Ramos (cell line): ENCODE measurements around the gene MICALL2.

Source experiments
- in situ Hi-C: fragments of 300-500 bp; cut with MboI; formaldehyde crosslinking; loops from one replicate; pipeline ENCODE4 v1.14.3; 2022; ENCODE audit warnings: low sequenced_read_pairs; ENCODE audit not compliant: unreplicated experiment

Gene MICALL2

DNA sequence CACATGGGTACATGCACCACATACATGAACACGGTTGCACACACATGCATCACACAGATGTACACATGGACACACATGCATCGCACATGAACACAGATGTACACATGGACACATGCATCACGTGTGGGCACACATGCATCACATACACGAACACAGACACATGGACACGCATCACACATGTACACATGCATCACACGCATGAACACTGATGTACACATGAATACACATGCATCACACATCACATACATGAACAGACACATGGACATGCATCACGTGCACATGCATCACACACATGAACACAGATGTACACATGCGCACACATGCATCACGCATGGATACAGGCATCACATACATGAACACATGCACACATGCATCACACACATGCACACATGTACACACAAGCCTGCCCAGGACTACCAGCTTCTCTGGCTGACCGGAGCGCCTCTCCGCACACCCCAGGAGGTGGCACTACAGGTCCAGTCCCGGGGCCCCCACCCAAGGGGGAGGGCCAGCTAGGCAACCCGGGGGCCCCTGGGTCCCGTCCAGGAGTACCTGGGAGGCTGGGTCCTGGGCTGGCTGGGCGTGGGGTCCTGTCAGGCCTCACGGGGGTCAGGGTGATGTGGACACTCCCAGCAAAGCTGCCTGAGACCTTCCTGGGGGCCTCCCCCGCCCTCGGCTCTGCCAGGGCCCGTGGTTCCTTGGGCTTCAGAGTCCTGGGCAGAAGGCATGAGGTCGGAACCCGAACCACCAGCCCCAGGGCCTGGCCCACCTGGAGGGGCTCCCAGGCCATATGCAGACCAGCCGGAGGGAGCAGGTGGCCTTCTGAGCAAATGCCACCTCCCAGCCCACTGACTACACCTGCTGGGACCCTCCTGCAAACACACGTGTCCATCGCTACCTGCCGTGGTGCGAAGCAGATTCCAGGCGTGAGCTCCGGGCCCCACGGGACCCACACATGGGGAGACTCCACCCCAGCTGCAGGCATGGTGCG lies 19.6 kb downstream of the MICALL2 start:
- in situ Hi-C loops, result no loop called here

DNA sequence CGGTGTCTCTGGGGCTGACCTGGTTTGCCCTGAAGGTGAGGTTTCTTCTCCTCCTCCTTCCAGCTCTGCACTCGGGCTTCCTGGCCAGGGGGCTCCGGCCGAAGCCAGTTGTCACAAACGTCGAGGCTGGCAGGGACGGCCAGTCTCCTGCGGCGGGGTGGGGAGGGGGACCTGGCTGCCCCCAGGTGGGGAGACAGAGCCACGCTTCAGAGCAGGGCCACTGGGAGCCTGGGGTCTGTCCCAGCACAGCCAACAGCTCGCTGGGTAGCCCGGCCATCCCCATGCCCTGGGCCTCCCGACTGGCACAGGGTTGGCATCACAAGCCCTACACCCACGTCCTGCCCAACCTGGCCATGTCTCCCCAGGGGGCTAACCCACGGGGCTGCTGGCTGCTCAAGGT lies 20.4 kb downstream of the MICALL2 start:
- in situ Hi-C loops, result no loop called here

DNA sequence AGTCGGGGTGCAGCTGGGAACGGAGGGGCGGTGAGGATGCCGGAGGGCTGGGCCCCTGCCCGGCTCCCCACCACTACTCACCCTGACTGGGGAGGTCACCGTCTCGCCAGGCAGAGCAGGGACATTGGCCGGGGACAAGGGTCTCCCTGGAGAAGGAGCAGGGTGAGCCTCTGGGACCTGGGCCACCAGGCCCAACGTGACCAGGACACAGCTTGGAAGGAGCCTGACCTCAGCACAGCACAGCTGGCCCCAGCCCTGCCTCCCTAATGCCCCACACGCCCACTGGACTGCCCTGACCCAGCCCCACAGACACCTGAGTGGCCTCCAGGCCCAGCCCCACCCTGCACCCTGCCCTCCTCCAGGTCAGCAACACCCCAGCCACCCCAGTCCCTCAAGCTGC lies 21.1 kb downstream of the MICALL2 start:
- in situ Hi-C loops, result no loop called here

DNA sequence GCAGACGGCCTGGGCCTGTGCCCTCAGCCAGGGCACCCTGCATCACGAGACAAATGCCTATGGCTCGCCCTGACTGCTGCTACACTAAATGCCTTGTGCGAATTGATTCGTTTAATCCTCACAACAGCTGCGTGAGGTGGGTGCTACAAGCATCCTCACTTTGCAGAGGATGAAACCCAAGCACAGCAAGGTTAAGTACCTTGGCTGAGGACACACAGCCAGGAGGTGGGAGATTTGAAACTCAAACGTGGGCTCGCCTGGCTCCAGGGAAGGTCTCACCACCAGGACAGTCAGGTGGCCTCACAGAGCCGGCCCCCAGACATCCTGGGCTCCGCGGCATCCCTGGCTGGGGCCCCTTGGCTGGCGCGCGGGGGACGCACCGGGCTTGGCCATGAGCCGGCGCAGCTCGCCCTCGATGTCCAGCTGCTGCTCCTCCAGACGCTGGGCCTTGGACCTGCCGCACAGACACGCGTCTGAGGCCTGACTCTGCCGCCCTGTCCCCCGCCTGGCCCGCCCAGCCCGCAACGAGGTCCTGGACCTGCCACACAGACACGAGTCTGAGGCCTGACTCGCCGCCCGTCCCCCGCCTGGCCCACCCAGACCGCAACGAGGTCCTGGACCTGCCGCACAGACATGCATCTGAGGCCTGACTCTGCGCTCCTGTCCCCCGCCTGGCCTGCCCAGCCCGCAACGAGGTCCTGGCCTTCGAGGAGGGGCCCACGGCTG lies 22.0 kb downstream of the MICALL2 start:
- in situ Hi-C loops, result no loop called here

DNA sequence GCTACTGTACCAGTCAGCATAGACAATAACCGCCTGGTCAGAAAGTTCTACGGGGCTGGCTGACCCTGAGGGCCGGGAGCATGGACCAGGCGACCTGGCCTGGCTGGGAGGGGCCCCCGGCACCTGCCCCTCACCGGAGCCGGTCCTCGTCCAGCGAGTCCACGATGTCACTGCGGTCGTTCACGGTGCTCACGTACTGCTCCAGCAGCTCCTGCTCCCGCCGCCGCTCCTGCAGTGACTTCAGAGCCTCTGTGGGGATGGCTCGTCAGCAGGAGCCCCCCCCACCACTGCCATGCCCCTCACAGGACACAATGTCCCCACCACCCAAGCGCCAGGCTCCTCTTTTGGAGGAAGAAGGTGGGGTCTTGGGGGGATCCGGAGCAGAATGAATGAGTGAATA lies 22.7 kb downstream of the MICALL2 start:
- in situ Hi-C loops, result no loop called here

DNA sequence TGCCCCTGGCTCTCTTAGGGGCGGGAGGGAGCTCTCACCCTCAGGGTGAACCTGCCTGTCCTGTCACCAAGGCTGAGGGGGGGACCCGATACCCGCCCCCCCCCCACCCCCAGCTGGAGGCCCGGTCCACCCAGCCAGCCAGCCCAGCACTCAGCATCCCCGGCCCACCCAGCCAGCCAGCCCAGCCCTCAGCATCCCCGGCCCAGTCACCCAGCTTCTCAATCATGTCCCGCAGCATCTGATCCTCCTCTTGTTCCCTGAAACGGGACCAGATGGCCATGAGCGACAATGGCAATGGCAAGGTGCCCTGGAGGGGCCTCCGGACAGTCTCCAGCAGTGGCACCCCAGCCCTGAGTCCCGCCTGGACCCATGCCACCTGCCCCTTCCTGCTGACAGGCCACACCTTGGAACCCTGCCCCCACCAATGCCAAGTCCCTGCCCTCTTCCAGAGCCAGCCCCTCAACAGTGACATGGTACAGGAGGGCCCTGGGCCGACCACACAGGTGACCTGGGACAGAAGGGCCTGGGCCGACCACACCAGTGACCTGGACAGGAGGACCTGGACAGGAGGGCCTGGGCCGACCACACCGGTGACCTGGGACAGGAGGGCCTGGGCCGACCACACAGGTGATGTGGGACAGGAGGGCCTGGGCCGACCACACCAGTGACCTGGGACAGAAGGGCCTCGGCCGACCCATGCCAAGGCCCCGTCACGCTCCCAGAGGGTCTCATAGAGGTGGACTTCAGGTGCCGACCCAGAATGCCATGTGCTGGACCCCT lies 24.2 kb downstream of the MICALL2 start:
- in situ Hi-C loops, result no loop called here

DNA sequence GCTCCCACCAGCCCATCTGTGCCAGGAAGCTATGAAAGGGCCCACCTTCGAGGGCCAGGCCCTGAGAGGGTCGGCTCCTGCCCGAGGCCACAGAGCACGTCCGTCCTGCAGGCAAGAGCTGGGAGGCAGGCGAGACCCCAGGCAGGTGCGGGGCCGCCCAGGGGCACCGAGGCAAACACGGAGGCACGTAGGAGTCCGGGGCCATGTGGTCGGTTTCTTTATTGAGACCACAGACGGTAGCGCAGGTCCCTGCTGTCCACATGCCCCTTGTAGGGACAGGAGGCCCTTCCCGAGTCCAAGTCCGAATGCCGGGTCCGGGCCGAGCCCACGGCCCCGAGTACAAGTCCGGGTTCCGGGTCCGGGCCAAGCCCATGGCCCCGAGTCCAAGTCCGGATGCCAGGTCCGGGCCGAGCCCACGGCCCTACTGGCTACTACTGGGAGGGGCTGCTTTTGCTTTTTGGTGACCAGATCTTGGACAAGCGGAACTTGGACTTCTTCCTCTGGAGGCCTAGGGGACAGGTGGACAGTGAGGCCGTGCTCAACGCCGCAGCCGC lies 25.0 kb downstream of the MICALL2 start:
- in situ Hi-C loops, result no loop called here

DNA sequence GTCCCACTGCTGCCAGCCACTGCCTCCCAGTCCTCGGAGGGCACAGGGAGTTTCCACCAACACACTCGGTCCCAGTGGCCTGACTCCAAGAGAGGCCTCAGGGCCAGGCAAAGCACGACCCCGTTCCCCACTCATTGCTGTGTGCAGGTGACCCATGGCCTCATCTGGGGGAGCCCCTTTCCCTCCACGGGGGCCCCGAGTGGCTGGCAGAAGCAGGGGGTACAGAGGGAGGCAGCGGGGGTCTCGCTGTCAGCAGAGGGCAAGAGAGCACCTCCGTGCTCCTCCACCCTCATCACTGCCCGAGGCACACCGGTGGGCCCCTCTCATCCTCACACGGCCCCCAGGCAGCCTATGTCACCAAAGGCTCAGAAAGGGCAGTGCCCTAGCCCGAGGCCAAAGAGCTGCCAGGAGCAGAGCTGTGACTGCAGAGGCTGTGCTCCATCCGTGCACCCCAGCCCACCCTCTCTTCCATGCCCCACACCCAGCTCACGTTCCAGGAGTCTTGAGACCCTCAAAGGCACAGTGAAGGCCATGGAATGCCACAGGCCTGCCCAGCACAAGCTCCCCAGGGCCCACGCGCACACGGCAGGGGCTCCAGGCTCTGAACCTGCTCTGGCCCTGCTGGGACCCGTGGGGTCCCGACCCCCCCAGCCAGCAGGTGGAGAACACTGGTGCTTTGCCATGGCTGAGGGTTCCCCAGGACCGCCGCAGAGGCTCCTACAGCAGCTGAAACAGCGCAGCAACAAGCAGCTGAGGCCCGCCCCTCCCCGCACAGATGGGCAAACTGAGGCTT lies 25.9 kb downstream of the MICALL2 start:
- in situ Hi-C loops, result no loop called here

DNA sequence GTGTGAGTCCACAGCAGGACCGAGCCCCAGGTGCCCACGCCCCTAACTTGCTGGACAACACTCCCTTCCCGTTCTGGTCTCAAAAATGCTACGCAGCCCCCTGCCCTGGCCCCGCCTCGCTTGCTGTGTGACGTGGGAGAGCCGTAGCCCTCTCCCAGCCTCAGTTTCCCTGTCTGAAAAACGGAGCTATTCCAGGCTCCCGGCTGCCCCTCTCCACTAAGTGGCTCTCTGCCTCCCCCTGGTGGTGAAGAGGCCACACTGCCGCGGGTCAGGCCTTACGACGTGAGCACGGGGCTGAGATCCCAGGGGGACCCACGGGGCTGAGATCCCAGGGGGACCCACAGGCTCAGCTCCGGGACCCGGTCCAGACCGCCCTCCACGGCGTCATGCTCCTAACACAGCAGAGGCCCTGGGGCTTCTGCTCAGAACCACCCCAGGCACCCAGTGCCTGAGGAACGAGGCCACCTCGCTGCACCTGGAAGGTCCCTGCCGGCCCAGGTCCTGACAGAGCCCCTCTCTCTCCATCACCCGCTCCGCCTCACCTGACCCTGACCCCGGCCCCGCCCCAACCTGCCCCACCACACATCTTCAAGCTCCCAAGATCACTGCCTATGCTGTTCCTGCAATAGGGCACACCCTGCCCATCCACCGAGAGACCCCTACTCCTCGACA lies 26.7 kb downstream of the MICALL2 start:
- in situ Hi-C loops, result no loop called here

DNA sequence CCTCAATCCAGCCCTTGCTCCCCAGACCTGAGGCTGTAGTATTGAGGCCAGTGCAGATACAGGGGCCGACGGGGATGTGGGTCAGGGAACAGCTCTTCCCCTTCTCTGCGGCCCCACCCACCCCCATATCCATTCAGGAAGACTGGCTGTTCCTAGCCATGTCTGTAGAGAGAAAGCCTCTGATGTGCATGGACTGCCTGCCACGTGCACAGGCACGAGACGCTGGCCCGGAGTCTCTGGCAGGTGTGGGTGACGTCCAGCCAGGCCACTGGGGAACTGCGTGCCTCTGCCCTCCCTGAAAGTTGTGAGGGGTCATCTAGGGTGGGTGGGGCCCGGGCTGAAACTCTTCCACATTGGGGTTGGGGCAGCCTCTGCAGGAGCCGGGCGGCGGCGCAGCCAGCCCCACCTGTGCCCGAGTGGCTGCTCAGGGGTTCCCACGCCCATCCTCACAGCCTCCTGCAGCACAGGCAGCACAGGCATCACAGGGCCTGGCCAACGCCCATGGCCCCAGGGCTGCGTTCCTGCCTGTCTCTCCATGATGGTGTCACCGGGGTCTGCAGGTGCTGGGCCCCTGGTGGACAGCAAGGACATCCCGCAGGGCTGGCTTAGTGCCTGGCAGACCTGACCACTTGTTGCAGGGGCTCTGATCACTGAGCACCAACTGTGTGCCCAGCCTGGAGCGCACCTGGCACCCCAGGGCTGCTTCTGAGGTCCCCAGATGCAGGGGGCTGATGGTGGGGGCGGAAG lies 27.5 kb downstream of the MICALL2 start:
- in situ Hi-C loops, result no loop called here

DNA sequence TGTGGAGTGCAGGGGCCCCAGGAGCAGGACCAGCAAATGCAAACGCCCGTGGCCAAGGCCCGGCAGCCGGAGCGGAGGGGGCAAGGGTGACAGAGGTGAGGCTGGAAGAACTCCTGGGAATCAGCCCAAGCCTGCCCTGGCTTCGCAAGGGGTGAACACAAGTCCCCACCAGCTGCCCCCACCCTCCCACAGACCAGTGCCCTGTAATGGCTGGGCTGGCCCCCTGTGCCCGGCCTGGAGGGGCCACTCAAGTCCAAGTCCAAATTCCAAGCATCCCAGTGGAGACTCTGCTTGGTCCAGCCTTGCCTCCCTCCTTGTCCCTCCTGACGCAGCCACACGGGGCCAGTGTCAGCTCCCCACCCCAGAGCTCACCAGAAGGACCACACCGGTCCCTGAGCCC lies 28.0 kb downstream of the MICALL2 start:
- in situ Hi-C loops, result no loop called here

DNA sequence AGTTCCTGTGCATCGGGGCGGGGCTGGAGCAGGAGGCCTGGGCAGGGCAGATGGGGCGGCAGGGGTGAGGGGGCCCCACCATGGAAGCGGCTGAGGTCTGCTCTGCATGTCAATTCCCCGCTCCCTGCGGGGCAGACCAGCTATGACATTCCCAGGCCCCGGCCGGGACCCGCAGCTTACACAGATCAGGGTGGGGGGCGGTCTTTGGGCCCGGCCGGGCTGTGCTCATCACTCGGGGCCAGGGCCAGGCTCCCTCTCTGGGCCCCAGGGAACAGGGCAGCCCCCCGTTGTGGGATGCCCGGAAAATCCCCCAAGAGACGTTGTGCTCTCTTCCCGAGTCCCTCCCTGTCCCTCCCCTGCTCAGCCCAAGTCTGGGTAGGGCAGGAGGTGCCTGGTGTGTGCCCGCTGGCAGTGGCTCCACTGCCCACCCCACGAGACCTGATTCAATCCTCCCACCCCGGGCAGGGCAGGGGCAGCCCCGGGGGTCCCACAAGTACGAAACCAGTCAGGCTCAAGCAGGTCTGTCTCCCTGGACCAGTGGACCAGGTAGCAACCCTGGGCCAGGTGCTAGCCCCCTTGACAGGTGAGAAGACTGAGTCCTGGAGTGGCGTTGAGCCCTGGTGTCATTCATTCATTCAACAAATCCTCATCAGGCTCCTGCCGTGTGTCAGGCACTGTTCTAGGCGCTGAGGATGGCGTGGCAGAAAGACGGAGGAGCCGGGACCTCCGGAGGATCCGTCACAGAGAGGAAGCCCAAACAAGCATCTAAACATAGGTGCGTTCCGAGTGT lies 29.0 kb downstream of the MICALL2 start:
- in situ Hi-C loops, result no loop called here

DNA sequence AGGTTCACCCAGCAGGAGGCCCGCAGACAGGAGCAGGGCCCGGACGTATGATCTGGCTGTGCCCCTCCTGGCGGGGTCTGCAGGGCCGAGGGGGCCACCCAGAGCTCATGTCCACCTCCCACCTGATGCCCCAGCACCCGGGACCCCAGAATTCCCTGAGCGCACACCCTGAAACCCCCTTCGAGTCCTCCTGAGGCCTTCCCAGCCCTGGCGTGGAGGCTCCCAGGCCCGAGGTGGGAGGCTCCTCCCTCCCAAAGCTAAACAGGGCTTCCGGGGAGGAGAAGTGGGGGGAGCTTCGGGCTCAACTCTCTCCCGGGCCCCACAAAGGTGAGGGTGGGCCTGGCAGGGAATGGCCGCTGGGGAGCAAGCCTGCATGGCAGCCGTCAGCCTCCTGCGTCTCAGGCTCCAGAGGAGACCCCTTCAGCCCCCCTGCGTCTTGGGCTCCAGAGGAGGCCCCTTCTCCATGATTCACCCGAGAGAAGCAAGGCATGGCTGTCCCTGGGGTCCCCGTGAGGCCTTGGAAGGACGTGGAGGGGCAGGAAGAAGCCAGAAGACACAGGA lies 30.2 kb downstream of the MICALL2 start:
- in situ Hi-C loops, result no loop called here

DNA sequence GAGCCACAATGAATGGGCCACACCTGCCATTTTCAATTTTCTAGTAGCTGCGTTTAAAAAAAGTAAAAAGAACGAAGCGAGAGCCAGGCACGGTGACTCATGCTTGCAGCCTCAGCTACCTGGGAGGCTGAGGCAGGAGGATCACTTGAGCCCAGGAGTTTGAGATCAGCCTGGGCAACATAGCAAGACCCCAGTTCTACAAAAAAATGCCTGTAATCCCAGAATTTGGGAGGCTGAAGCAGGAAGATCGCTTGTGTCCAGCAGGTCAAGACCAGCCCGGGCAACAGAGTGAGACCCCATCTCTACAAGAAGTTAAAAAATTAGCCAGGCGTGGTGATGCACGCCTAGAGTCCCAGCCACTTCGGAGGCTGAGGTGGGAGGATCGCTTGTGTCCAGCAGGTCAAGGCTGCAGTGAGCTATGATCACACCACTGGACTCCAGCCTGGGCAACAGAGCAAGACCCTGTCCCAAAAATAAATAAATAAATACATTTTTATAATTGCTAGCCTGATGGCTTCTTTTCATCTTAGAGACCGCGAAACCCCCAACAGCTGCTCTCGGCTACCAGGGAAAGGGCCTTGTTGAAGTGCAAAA lies 32.1 kb downstream of the MICALL2 start:
- in situ Hi-C loops, result no loop called here

DNA sequence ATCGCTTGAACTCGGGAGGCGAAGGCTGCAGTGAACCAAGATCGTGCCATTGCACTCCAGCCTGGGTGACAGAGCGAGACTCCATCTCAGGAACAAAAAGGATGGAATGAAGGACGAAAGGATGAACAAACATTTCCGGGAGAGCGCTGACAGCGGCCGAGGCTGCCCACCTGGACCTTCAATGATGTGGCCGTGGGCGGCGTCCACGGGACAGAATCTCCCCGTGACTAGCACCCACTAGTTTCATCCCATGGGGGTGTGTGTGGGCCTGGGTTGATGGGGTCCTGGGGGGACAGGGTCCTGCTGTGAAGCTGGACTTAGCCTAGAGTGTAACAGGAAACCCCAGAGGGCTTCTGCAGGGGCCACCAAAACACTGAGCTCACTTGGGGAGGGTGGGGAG lies 32.8 kb downstream of the MICALL2 start:
- in situ Hi-C loops, result no loop called here

DNA sequence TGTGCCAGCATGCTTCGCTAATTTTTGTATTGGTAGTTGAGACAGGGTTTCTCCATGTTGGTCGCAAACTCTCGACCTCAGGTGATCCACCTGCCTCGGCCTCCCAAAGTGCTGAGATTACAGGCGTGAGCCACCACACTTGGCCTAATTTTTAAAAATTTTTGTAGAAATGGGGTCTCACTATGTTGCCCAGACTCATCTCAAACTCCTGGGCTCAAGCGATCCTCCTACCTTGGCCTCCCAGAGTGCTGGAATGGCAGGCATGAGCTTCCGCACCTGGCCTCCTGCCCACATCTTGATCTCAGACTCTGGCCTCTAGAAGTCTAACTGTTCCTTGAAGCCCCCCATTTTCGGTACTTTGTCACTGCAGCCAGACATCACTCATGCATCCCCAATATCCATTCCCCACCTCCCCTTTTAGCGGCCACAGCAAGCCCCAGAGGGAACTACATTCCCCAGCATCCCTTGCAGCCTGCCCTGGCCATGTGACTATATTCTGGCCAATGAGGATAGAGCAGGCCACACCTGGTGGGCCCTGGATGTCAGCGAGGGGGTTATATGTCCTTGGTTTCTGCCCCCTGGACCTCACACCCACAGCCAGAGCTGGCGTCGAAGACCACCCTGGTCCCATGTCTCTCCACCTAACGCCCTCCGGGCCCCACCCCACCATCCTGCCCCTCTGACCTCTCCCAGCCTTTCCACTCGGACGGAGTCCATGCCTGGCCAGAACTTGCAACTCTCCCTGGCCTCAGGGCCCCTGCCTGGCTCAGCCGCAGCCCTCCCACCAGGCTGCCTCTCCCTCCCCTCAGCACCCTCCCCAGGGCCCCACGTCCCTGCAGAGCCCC lies 33.8 kb downstream of the MICALL2 start:
- in situ Hi-C loops, result no loop called here
